ENCODE measurements around the gene CD82. TPM values are rescaled to one million over a fixed set of nuclear protein-coding genes. Genes with fewer than 3 reads are reported as not detected.

The CD82 gene
- total RNA-seq, 1 experiment from 2014 or later = 26.1 TPM

GRCh38 chr11:44613153-44613552 is 47.7 kb downstream of the CD82 start:
- TF ChIP-seq POLR2AphosphoS5 (IDR thresholded peaks at IDR 0.05; ENCODE audit: low read depth, low read length) (no peak), SIN3A (IDR thresholded peaks at IDR 0.05; ENCODE audit: borderline replicate concordance, insufficient read depth, low read depth, low read length) (no peak), TCF7L2 (IDR thresholded peaks at IDR 0.05; ENCODE audit: low read depth, low read length) (no peak)
- TF ChIP-seq, protein P1, sequence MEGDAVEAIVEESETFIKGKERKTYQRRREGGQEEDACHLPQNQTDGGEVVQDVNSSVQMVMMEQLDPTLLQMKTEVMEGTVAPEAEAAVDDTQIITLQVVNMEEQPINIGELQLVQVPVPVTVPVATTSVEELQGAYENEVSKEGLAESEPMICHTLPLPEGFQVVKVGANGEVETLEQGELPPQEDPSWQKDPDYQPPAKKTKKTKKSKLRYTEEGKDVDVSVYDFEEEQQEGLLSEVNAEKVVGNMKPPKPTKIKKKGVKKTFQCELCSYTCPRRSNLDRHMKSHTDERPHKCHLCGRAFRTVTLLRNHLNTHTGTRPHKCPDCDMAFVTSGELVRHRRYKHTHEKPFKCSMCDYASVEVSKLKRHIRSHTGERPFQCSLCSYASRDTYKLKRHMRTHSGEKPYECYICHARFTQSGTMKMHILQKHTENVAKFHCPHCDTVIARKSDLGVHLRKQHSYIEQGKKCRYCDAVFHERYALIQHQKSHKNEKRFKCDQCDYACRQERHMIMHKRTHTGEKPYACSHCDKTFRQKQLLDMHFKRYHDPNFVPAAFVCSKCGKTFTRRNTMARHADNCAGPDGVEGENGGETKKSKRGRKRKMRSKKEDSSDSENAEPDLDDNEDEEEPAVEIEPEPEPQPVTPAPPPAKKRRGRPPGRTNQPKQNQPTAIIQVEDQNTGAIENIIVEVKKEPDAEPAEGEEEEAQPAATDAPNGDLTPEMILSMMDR (IDR thresholded peaks at IDR 0.05) = no peak
- TF ChIP-seq, protein P2, sequence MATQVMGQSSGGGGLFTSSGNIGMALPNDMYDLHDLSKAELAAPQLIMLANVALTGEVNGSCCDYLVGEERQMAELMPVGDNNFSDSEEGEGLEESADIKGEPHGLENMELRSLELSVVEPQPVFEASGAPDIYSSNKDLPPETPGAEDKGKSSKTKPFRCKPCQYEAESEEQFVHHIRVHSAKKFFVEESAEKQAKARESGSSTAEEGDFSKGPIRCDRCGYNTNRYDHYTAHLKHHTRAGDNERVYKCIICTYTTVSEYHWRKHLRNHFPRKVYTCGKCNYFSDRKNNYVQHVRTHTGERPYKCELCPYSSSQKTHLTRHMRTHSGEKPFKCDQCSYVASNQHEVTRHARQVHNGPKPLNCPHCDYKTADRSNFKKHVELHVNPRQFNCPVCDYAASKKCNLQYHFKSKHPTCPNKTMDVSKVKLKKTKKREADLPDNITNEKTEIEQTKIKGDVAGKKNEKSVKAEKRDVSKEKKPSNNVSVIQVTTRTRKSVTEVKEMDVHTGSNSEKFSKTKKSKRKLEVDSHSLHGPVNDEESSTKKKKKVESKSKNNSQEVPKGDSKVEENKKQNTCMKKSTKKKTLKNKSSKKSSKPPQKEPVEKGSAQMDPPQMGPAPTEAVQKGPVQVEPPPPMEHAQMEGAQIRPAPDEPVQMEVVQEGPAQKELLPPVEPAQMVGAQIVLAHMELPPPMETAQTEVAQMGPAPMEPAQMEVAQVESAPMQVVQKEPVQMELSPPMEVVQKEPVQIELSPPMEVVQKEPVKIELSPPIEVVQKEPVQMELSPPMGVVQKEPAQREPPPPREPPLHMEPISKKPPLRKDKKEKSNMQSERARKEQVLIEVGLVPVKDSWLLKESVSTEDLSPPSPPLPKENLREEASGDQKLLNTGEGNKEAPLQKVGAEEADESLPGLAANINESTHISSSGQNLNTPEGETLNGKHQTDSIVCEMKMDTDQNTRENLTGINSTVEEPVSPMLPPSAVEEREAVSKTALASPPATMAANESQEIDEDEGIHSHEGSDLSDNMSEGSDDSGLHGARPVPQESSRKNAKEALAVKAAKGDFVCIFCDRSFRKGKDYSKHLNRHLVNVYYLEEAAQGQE (IDR thresholded peaks at IDR 0.05; ENCODE audit: insufficient read depth in 1 of 2, low read depth in 2 of 2, low read length in 1 of 2) = no peak
- ChIA-PET CTCF (no interaction called here), POLR2A (no interaction called here)
- DNase-seq (ENCODE audit: low read depth, low spot score) (no peak), ATAC-seq (no peak)
- no peaks in the 10 kb centered on the region for H3K9me3 ChIP-seq (ENCODE audit: control insufficient read depth, insufficient read depth, low read depth, low read length)
- in situ Hi-C loops (cut with HindIII; ENCODE audit: low pct_unique_long_range_greater_than_20kb, low sequenced_read_pairs) (no loop called here), intact Hi-C loops (cut with micrococcal nuclease; ENCODE audit: unreplicated experiment) (no loop called here)
- no peaks in the 10 kb centered on the region for H3K27me3 ChIP-seq (ENCODE audit: control insufficient read depth, insufficient read depth, low read length)
- H3K4me3 ChIP-seq (ENCODE audit: low read depth in 2 of 2, low read length in 2 of 2) = no peak overlapping the region
- no peaks in the 10 kb centered on the region for H3K4me1 ChIP-seq (ENCODE audit: control insufficient read depth, insufficient read depth, low read length)
- BruUV-seq (replicated peaks) = no TSS peak
- H3K27ac ChIP-seq (ENCODE audit: low read length) = no peak overlapping the region
- H3K36me3 ChIP-seq (ENCODE audit: control insufficient read depth, insufficient read depth, low read length) = no peaks in the 10 kb centered on the region

DNA sequence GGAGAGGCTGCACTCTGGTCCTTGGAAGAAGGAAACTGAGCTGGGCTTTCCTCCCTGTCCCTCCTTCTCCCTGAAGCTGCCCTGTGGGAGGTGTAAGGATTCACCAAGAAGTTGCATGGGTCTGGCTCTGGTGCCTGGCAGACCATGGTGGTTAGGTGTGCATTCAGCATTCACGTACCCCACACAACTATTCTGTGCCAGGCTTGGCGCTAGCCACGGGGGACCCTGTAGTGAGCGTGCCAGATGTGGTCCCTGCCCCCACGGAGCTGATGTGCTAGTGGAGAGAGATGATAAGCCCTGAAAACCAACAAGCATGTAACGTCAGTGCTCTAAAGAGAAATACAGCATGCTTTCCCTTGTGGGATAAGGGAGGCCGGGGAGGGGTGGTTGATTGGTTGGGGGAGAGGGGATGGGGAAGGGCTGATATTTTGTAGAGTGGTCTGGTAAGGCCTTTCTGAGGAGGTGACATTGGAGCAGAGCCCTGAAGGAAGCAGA is 48.9 kb downstream of the CD82 start:
- CTCF ChIA-PET = no interaction called here
- in situ Hi-C loops (cut with HindIII; ENCODE audit: low pct_unique_long_range_greater_than_20kb, low sequenced_read_pairs) = no loop called here
- BruUV-seq (replicated peaks) = no TSS peak

More for the DNA sequence above, 48.9 kb downstream of the CD82 start:
- Histone ChIP-seq H3K4me1 (ENCODE audit: control insufficient read depth, insufficient read depth, low read length) (no peaks in the 10 kb centered on the region), H3K4me3 (ENCODE audit: low read depth in 2 of 2, low read length in 2 of 2) (no peak overlapping the region), H3K27ac (ENCODE audit: low read length) (no peak overlapping the region), H3K36me3 (ENCODE audit: control insufficient read depth, insufficient read depth, low read length) (no peaks in the 10 kb centered on the region), H3K9me3 (ENCODE audit: control insufficient read depth, insufficient read depth, low read depth, low read length) (no peaks in the 10 kb centered on the region), H3K27me3 (ENCODE audit: control insufficient read depth, insufficient read depth, low read length) (no peaks in the 10 kb centered on the region)
- TF ChIP-seq TCF7L2 (IDR thresholded peaks at IDR 0.05; ENCODE audit: low read depth, low read length) (no peak), SIN3A (IDR thresholded peaks at IDR 0.05; ENCODE audit: borderline replicate concordance, insufficient read depth, low read depth, low read length) (no peak), POLR2AphosphoS5 (IDR thresholded peaks at IDR 0.05; ENCODE audit: low read depth, low read length) (no peak)
- TF ChIP-seq, protein P1 (IDR thresholded peaks at IDR 0.05) = no peak
- TF ChIP-seq, protein P2 (IDR thresholded peaks at IDR 0.05; ENCODE audit: insufficient read depth in 1 of 2, low read depth in 2 of 2, low read length in 1 of 2) = no peak
- POLR2A ChIA-PET = interaction anchor here (0.7 kb wide), 1 partner anchor 424 kb away, joined by 21 read pairs; no protein-coding TSS in a partner anchor
- DNase-seq (ENCODE audit: low read depth, low spot score) = no peak
- intact Hi-C loops (cut with micrococcal nuclease; ENCODE audit: unreplicated experiment) = no loop called here
- no peak for ATAC-seq
